MCF 10A (cell line): Measurements from ENCODE around the gene RALGAPB. TPM values are rescaled to one million over a fixed set of nuclear protein-coding genes. Genes with fewer than 3 reads are reported as not detected.
"Not testable (repeated sequence)": the region's sequence is repeated elsewhere in the genome, so short reads cannot be mapped to it uniquely, and the experiment has no call there.

Experiments
- BruUV-seq: library from RNA; stranded (reverse); fragments of 400-500 nt; replicated peaks from 2 replicates; lab custom pipeline; 2021; lab: Mats Ljungman, UMichigan
- CTCF ChIA-PET: fragments of 300-600 bp; sonication (Branson Sonifier 250); formaldehyde crosslinking; extraction: SDS; loops from one replicate; lab custom pipeline; 2021; ENCODE audit warnings: antibody characterized with exemption, inconsistent platforms; lab: Yijun Ruan, JAX
- POLR2A ChIA-PET: fragments of 300-600, 350-650 bp; sonication (Branson Sonifier 250); formaldehyde crosslinking; extraction: SDS; loops from one replicate; lab custom pipeline; 2020; ENCODE audit warnings: antibody characterized with exemption, inconsistent platforms; lab: Yijun Ruan, JAX
- DNase-seq: peaks from one replicate; pipeline ENCODE4 v3.0.0-alpha.2; 2018; ENCODE audit not compliant: unreplicated experiment
- H3K27ac Mint-ChIP-seq: one replicate; pipeline ENCODE4 v1.8.0; 2022; ENCODE audit warnings: mild to moderate bottlenecking, low read depth, mixed read lengths; ENCODE audit not compliant: unreplicated experiment
- H3K27me3 Mint-ChIP-seq: one replicate; pipeline ENCODE4 v1.8.0; 2022; ENCODE audit warnings: mixed read lengths; ENCODE audit not compliant: insufficient read depth, unreplicated experiment
- H3K36me3 Mint-ChIP-seq: one replicate; pipeline ENCODE4 v1.8.0; 2022; ENCODE audit warnings: mild to moderate bottlenecking, moderate library complexity, mixed read lengths; ENCODE audit not compliant: insufficient read depth, unreplicated experiment
- H3K4me1 Mint-ChIP-seq: one replicate; pipeline ENCODE4 v1.8.0; 2022; ENCODE audit warnings: mixed read lengths; ENCODE audit not compliant: insufficient read depth, unreplicated experiment
- H3K4me3 Mint-ChIP-seq: one replicate; pipeline ENCODE4 v1.8.0; 2022; ENCODE audit warnings: mild to moderate bottlenecking, moderate library complexity, mixed read lengths; ENCODE audit not compliant: unreplicated experiment
- H3K9me3 Mint-ChIP-seq: one replicate; pipeline ENCODE4 v1.8.0; 2022; ENCODE audit warnings: mixed read lengths; ENCODE audit not compliant: unreplicated experiment
- intact Hi-C: fragments of 100-400 bp; cut with micrococcal nuclease; formaldehyde crosslinking; loops from 2 replicates; pipeline ENCODE4 v1.14.1; 2022
- total RNA-seq: library from RNA; stranded (reverse); gene quantifications from 2 replicates; pipeline ENCODE4 v1.2.3, GENCODE V29; 2022
- TF ChIP-seq, protein P1 (sequence below): fragments of 200-600 bp; IDR thresholded peaks from one replicate; pipeline ENCODE4 v1.8.0; 2022; ENCODE audit warnings: antibody characterized with exemption, mild to moderate bottlenecking; ENCODE audit not compliant: unreplicated experiment

The RALGAPB gene
- total RNA-seq, 1 experiment from 2014 or later, result 33.8 TPM

DNA sequence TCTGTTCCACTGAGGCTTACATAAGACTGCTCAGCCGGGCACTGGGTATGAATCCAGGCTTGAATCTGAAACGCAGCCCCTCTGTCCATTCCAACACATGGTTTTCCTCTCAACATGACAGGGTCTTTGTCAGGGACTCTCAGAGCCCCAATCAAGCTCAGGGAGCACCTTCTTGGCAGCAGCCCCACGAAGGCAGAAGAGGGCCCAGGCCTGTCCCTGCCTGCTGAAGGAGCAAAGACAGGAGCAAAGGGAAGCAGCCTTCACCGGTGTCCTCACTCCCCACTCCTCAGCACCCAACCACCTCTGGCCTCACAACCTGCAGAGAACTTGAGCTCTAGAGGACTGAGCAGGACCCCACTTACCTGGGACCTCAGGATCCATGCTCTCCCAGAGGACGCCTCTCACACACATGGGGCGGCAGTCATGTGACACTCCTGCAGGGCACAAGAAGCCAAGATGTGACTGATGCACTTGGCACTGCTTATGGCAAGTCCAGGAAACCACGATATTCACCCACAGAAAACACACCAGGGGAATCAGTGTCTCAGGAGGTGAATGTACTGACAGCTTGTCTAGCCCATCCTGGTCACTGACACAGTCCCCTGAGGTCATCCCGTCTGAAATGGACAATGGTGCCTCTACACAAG is 41.8 kb upstream of the RALGAPB start:
- peak overlapping the region; percentile 4 for H3K27ac Mint-ChIP-seq
- POLR2A ChIA-PET, result interaction anchor here (1.1 to 5.2 kb wide), 6 partner anchors 10 to 42 kb away, joined by 3 to 271 read pairs (median 7); partner anchors contain the start of gene RALGAPB
- H3K4me3 Mint-ChIP-seq, result no peak overlapping the region
- CTCF ChIA-PET, result interaction anchor here (0.5 to 8.3 kb wide), 9 partner anchors 7 to 1154 kb away, joined by 3 to 152 read pairs (median 4); no protein-coding TSS in a partner anchor
- peaks cover 95% of the 10 kb centered on the region for H3K36me3 Mint-ChIP-seq
- DNase-seq, result no peak
- intact Hi-C loops, result no loop called here
- no TSS peak for BruUV-seq
- no peaks in the 10 kb centered on the region for H3K9me3 Mint-ChIP-seq
- no peaks in the 10 kb centered on the region for H3K27me3 Mint-ChIP-seq
- H3K4me1 Mint-ChIP-seq, result peaks cover 46% of the 10 kb centered on the region
- TF ChIP-seq, protein P1, sequence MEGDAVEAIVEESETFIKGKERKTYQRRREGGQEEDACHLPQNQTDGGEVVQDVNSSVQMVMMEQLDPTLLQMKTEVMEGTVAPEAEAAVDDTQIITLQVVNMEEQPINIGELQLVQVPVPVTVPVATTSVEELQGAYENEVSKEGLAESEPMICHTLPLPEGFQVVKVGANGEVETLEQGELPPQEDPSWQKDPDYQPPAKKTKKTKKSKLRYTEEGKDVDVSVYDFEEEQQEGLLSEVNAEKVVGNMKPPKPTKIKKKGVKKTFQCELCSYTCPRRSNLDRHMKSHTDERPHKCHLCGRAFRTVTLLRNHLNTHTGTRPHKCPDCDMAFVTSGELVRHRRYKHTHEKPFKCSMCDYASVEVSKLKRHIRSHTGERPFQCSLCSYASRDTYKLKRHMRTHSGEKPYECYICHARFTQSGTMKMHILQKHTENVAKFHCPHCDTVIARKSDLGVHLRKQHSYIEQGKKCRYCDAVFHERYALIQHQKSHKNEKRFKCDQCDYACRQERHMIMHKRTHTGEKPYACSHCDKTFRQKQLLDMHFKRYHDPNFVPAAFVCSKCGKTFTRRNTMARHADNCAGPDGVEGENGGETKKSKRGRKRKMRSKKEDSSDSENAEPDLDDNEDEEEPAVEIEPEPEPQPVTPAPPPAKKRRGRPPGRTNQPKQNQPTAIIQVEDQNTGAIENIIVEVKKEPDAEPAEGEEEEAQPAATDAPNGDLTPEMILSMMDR, result no peak

DNA sequence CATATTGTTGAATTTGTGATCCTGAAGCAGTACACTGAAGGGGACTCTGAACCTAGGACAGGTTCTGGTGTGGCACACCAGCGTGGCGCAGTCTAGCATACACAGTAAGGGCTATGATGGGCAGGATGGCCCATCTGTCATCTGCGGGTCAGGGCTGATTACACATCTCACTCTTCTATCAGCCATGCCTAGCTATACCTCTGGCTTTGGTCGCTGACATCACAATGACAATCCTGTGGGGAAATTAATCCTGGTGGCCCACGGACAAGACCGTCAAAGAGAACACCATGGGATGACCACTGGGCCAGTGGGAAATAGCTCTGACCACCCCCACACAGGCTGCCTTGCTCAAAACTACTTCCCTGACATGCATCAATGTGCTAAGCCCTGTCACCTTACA is 40.4 kb upstream of the RALGAPB start:
- H3K9me3 Mint-ChIP-seq, result no peaks in the 10 kb centered on the region
- TF ChIP-seq, protein P1, result no peak
- intact Hi-C loops, result no loop called here
- H3K27ac Mint-ChIP-seq, result peak overlapping the region; percentile 4
- ChIA-PET CTCF (interaction anchor here (0.9 to 8.3 kb wide), 8 partner anchors 9 to 210 kb away, joined by 3 to 152 read pairs (median 4); partner anchors contain the start of gene RALGAPB), POLR2A (interaction anchor here (1.4 to 5.2 kb wide), 4 partner anchors 13 to 41 kb away, joined by 4 to 271 read pairs (median 86); partner anchors contain the start of gene RALGAPB)
- H3K36me3 Mint-ChIP-seq, result peaks cover 86% of the 10 kb centered on the region
- no peak for DNase-seq
- BruUV-seq, result no TSS peak
- H3K4me3 Mint-ChIP-seq, result peak overlapping the region; percentile 11
- H3K4me1 Mint-ChIP-seq, result peaks cover 35% of the 10 kb centered on the region
- no peaks in the 10 kb centered on the region for H3K27me3 Mint-ChIP-seq

DNA sequence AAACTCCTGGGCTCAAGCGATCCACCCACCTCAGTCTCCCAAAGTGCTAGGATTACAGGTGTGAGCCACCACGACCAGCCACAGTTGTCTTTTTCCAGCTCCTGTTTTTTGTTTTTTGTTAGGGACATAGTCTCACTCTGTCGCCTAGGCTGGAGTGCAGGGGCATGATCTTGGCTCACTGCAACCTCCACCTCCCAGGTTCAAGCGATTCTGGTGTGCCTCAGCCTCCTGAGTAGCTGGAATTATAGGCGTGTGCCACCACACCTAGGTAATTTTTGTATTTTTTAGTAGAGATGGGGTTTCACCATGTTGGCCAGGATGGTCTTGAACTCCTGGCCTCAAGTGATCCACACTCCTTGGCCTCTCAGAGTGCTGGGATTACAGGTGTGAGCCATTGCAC is 39.8 kb upstream of the RALGAPB start:
- Mint-ChIP-seq H3K4me3 (peak overlapping the region; percentile 90), H3K4me1 (peaks cover 32% of the 10 kb centered on the region), H3K36me3 (peaks cover 81% of the 10 kb centered on the region)
- BruUV-seq, H3K9me3 Mint-ChIP-seq, H3K27ac Mint-ChIP-seq, intact Hi-C loops, H3K27me3 Mint-ChIP-seq, DNase-seq: not testable (repeated sequence)
- CTCF ChIA-PET, result interaction anchor here (0.6 to 8.3 kb wide), 10 partner anchors 11 to 1055 kb away, joined by 3 to 152 read pairs (median 4); partner anchors contain the start of gene RALGAPB
- POLR2A ChIA-PET, result interaction anchor here (0.7 to 5.2 kb wide), 6 partner anchors 8 to 40 kb away, joined by 3 to 271 read pairs (median 26); partner anchors contain the start of gene RALGAPB

DNA sequence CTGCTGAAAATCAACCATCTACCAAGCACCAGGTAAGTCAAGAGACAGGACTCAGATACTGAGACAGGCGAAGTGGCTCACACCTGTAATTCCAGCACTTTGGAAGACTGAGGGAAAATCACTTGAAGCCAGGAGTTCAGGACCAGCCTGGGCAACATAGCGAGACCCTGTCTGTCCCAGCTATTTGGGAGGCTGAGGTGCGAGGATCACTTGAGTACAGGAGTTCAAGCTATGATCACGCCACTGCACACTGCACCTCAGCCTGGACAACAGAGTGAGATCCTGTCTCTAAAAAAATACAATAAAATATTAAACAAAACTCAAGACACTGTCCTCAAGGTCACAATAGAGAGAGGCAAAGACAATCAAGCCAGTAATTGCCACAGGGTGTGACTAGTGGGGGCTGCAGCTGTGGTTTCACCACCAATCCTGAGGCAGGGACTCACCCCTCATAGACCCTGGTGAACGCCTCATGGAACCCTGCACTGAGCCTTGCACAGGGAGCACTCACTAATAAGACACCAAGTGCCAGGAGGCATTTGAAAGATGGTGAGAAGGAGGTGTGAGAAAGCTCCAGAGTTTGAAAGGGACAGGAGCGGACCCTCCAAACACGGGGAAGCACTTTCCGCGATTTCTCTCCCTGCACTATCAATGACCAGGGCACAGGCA is 39.2 kb upstream of the RALGAPB start:
- peak overlapping the region; percentile 90 for H3K4me3 Mint-ChIP-seq
- no peaks in the 10 kb centered on the region for H3K27me3 Mint-ChIP-seq
- H3K36me3 Mint-ChIP-seq, result peaks cover 75% of the 10 kb centered on the region
- no TSS peak for BruUV-seq
- intact Hi-C loops, result no loop called here
- no peak for DNase-seq
- peaks cover 32% of the 10 kb centered on the region for H3K4me1 Mint-ChIP-seq
- TF ChIP-seq, protein P1, result no peak
- POLR2A ChIA-PET, result interaction anchor here (0.7 to 5.2 kb wide), 15 partner anchors 8 to 389 kb away, joined by 3 to 271 read pairs (median 6); partner anchors contain the start of genes ACTR5 and RALGAPB
- H3K27ac Mint-ChIP-seq, result peak overlapping the region; percentile 92
- CTCF ChIA-PET, result interaction anchor here (0.6 to 8.3 kb wide), 18 partner anchors 8 to 1056 kb away, joined by 3 to 152 read pairs (median 5); partner anchors contain the start of gene RALGAPB
- no peaks in the 10 kb centered on the region for H3K9me3 Mint-ChIP-seq
